Hematopoietic multipotent progenitor cell treated with erythropoietin and hydrocortisone succinate and interleukin-3 and kit ligand, for 8 days (in vitro differentiated cells): ENCODE results near the gene IL7R.
"Not testable (repeated sequence)": the region's sequence is repeated elsewhere in the genome, so short reads cannot be mapped to it uniquely, and the experiment has no call there.

Experiments
- DNase-seq: peaks from one replicate; pipeline ENCODE4 v3.0.0-alpha.2; 2015

IL7R gene

DNA sequence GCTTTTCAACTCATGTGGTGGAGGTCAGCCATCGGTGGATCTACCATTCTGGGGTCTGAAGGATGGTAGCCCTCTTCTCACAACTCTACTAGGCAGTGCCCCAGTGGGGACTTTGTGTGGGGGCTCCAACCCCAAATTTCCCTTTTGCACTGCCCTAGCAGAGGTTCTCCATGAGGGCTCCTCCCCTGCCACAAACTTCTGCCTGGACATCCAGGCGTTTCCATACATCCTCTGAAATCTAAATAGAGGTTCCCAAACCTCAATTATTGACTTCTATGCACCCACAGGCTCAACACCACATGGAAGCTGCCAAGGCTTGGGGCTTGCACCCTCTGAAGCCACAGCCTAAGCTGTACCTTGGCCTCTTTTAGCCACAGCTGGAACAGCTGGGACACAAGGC lies 11.2 kb upstream of the IL7R start:
- not testable (repeated sequence) for DNase-seq

DNA sequence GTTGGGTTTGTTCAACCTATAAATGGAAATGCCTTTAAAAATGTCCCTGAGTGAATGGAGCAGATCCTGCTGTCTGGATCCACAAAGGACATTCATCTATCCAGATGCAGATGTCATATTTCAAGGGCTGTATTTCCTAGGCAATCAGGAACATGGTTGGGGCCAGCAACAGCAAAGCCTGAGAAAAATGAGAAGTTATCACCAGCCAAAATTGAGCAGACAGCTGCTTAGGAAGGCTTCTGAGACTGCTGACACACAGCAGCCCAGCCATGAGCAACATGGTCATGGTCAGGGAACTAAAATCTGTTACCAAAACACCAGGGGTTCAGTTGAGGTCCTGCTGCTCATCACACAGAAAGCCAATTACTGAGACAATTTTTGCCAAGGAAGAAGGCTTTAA lies 9.2 kb upstream of the IL7R start:
- no peak for DNase-seq

DNA sequence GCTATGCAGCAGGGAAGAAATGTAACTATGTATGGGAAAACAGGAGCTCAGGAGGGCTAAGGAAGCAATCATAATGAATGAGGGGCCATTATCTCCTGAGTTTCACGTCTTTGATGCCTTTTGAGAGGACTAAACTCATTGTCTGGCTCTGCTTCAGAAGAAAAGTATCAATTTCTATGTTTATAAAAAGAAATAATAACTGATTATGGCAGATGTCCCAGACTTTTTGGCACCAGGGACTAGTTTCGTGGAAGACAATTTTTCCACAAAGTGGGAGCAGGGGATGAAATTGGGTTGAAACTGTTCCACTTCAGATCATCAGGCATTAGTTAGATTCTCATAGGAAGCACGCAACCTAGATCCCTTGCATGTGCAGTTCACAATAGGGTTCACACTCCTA lies 8.7 kb upstream of the IL7R start:
- no peak for DNase-seq

DNA sequence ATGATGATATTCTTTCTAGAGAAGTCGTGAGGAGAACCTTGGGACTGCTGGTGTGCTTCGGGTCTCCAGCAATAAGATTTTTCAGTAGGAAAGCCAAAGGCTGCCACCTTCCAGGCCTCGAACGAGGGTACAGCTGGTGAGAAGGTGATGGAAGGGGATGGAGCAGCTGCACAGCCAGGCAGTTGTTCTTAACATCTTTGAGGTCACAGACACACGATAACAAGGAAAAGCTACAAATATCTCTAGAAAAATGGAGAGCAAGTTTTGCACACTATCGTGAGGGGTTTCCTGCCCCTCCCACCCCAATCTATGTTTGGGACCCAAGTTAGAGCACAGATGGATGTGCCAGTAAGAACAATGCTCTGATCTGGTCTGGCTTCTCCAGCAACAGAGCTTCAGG lies 6.8 kb upstream of the IL7R start:
- DNase-seq = no peak

DNA sequence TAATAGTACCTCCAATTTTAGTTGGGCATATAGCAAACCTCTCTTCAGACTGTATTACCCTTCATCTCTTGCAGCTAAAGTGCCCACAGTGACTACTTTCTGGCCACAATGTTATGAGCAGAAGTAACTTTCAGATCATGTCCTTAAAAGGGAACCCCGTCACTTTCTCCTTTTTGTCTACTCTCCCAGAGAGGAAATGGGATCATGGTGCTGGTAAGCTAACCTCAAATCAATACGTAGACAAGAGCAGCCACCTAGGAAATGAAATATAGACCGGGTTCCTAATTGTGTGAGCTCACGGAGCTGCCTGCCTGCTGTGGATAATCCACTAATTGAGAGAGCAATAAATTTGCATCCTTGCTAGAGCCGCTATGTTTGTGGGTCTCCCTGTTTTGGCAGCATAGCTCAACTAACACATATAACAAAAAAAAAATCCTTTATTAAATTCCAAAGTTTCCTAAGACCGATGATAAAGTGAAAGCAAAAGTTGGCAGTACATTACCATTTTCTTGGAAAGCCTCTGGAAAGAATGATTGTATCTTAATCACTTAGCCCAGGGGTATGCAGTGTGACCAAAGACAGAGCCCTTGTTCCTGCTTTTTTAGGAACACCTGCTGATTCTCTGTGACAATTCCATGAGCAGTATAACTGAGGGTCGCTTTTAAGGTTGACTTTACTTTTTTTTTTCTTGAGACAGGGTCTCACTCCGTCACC lies 5.6 kb upstream of the IL7R start:
- DNase-seq = no peak

DNA sequence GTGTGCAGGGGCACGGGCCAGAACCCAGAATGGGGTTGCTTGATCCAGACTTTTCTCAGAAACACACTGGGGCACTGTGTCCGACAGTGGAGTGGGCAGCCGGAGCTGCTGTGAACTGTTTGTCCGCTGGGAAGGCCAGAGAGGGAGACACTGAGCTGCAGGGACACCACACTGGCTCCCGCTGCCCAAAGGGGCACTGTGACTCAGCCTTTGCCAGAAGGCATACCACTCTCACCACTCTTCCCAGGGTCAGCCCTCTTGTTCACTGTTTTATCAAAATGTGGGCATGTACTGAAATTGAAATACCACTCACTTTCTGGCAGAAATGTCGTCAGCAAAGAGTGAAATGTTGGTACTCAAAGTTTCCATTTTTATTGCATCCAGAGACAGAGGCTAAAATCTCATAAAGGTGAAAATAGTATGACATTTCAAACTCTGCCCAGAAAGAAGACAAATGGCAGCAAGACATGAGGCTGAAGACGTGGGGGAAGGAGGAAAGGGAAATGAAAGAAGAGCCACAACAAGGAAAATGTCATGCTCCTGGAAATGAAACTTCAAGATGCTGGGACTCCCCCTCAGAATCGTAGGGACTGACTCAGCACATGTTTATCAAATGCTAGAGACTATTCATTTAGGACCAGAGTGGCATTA lies 4.5 kb upstream of the IL7R start:
- DNase-seq = no peak

DNA sequence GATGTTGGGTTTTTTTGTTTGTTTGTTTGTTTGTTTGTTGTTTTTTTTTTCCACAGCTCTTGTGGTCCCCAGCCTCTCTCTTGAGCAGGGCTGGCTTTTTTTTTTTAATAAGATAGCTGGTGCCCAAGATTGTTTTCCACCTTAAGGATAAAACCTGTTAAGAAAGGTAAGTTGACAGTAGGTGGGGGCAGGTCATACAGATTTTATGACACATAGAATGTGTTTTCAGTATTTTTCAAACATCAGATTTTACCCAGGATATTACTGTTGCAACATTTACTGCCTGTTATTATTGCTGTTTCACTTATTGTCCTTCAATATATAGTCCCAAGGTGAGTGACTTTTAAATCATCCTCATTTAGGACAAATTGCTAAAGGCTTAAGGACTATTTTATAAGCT lies 3.9 kb upstream of the IL7R start:
- no peak for DNase-seq

DNA sequence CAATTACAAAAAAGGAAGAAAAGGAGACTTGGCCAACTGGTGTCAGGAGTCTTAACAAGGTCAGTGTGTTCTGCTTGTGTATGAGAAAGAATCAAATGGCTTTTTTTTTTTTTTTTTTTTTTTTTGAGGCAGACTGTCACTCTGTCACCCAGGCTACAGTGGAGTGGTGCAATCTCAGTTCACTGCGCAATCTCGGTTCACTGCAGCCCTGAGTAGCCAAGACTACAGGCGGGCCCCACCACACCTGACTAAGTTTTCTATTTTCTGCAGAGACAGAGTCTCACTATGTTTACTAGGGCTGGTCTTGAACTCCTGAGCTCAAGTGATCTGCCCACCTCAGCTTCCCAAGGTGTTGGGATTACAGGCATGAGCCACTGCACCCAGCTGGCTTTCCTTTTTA lies 3.1 kb upstream of the IL7R start:
- DNase-seq = no peak

DNA sequence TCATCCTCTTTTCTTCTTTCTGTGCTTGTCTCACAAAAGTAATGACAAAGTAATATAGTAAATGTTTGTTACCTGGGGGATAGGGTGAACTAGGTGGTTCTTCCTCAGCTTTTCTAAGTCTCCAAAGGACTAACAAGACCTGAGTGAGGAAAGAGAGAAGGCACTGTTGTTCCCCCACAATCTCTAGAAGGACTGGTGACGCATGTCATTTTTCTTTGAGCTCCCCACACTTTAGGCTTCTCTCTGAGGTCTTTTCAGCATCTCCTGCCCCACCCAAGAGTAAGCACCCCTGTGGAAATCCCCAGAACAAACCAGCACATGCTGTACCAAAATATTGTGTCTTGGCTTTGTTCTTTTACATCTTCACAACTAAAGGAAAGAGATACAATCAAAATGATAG lies 2.4 kb upstream of the IL7R start:
- DNase-seq = no peak

DNA sequence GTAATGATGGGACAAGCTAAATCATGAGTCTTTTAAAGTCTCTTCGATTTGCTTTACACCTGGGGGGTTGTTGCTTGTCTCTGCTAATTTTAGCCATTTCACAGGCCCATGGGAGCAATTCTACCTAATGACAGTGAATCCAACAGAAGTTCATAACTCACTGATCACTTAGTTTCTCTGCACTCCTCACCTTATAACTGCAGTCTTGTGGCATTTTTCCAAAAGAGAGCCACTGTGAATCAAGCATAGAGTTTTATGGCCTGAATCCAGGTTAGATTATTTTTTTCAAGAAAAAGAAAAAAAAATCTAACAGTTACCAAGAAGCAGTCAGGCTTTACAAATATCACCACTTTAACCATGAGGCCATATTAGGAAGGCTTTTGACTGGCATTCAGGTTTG lies 1.5 kb upstream of the IL7R start:
- DNase-seq = no peak

DNA sequence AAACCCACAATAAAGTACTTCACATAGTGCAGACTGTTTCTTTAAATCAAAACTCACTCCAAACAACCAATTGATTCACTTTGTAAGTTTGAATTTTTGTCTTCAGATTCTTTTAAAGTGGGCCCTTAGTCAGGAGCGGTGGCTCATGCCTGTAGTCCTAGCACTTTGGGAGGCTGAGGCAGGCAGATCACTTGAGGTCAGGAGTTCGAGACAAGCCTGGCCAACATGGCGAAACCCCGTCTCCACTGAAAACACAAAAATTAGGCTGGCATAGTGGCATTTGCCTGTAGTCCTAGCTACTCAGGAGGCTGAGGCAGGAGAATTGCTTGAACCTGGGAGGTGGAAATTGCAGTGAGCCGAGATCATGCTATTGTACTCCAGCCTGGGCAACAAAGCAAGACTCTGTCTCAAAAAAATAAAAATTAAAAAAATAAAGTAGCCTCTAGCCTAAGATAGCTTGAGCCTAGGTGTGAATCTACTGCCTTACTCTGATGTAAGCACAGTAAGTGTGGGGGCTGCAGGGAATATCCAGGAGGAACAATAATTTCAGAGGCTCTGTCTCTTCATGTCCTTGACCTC lies 416 bp upstream of the IL7R start:
- DNase-seq = not testable (repeated sequence)

DNA sequence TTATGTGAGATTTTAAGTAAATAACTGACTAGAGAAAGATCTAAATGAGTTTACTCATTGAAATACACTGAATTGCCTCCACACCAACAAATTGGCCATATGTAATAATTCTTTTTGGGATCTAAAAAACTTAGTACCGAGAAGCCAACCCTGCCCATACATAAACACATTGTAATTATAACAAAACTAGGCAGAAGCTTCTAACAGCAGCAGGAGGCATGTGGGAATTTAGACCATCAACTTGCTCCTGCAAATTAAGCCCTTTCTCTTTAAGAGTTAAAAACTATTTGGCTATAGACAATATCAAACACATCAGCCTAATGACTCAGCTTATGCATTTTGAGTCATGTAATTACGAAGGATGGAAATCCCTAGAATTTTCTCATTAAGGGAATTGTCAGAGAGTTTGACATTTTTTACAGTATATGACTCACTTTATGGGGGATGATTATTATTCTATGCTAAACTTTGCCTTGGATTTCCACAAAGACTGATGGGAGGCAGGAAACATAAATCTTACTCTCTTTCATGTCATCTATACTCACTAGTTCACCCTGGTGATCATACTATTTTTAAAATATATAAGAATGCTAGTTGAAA lies 1.0 kb downstream of the IL7R start:
- no peak for DNase-seq

DNA sequence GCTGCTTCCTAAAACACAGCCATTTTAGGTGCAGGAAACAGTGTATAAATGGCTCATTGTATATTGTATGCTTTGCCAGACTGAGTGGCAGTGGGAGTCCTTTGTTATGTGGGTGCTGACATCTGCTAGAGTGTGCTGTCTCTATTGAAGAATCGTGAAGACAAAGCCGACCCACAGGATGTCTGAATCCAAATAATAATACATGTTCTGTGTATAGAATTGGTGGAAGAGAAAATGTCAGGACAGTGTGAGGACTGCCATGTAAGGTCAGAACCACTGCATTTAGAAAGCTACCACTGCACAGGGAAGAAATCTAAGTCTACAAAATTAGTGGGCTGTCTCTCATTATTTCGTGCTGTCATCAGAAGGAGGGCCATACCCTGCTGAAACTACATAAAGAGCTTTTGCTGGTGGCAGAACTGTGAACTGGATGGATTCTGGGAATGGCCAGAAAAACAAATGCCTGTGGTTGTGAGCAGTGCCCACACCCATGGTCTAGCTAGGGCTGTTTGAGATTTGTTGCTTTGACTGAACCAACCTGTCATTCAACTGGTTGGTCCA lies 2.5 kb downstream of the IL7R start:
- DNase-seq = no peak

DNA sequence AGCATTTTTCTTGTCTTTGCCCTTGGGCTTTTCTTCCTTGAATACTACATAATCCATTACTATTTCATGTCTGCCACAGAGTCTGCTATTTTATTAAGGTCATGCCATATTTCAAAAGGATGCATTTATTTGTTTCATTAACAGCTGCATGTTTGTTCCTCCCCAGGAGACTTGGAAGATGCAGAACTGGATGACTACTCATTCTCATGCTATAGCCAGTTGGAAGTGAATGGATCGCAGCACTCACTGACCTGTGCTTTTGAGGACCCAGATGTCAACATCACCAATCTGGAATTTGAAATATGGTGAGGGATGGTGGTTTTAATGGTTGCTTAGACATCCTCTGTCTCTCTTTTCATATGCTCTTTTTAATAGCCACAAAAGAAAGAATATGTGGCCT lies 4.0 kb downstream of the IL7R start:
- no peak for DNase-seq

DNA sequence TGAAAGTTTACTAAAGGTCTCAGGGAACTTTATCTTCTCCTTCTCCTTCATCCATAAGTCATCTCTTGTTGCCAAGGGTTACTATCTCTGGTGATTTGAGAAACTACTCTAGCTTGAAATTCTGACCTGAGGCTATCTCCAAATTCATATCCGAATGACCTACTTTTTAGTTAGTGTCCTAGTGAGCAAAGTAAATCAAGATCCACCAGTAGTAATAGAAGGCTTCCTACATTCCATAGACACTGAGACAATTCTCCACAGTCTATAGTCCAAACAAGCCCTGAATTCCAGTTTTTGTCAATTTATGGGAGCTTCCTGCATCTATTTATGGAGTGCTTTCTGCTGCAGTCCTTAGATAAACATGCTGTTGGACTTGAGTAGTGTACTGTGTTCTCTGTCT lies 5.0 kb downstream of the IL7R start:
- no peak for DNase-seq

DNA sequence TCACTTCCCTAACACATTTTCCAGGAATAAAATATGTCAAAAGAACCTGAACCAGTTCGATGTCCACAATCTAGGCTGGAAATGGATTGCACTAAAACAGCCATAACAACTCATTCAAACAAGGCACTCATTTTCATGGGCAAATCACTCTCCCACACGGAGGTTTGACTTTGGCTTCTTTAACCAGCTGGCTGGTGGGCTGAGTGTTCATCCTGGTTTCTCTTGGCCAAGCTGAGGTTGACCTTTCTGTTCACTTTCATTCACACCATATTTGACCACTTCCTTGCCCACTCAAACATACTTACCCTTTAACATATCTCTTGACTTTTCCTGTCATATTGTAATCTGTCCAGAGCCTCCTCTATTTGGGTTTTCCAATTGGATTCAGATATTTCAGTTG lies 5.4 kb downstream of the IL7R start:
- no peak for DNase-seq

DNA sequence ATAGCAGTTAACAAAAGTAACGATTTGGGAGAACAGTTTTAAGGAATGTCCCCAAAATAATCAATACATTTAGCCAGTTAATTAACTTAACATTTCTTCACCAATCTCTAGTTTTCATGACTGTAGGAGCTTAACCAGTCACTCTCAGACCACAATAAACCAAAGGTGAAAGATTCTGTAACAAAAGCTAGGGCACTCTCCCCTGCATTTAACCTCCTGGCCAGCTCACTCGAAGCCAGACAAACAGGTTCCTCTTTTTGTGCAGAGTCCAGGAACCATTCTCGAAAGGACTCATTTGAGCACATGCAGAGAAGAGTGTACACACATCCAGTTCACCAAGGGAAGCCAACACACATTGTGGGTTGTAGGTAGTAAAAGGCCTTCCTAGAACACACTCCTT lies 6.5 kb downstream of the IL7R start:
- no peak for DNase-seq

DNA sequence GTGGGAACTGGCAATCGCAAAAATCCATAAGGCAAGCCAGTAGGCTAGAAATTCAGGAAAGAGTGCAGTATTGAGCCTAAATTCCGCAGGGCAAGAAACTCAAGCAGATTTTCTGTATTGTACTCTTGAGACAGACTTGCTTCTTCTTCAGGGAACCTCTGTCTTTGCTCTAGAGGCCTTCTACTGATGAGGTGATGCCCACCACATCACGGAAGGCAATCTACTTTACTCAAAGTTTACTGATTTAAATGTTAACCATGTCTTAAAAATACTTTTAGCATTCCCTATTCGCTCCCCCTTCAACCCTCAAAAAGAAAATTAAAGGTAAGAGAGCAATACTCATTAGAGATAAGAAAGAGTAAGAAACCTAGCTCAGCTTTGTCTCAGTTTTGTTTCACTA lies 11.3 kb downstream of the IL7R start:
- DNase-seq = no peak

DNA sequence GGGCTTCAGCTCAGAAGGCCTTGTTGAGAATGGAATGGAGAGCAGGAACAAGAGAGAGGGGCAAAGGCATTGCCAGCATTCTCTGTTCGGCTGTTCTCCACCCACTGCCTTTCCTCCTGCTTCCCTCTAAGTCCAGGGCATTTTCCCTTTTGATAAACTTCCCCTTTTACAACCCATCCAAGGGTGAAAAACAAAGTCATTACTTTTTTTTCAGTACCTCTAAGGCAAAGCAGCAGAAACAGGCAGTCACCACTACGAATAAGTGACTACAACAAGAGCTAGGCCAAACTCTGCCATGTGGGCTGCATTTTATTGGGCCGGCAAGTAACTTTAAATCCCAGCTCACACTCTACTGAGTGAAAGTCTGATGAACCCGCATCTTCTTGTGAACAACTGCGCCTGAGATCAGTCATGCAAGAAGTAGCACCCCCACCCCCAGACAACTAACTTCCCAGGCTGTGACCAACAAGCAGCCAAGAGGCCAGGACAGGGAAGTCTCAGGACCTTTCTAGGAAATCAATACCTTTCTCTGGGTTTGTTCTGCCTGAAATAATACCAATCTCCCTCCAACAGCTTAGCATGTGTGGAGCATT lies 13.1 kb downstream of the IL7R start:
- no peak for DNase-seq

DNA sequence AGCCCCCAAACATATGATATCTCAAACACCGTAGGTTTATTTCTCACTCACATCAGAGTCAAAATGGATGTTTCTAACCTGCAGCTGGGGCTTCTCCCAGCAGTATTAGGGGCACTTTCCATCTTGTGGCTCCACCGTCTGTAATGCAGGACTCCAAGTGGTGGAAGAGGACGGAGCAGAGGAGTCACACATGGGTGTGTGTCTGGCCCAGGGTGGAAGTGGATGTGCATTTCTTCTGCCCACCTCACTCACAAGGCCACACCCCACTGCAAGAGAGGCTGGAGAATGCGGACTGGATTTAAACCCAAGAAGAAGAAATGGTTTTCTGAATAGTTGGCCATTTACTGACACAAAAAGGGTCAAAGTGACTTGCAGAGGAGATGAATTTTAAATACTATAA lies 13.9 kb downstream of the IL7R start:
- no peak for DNase-seq

DNA sequence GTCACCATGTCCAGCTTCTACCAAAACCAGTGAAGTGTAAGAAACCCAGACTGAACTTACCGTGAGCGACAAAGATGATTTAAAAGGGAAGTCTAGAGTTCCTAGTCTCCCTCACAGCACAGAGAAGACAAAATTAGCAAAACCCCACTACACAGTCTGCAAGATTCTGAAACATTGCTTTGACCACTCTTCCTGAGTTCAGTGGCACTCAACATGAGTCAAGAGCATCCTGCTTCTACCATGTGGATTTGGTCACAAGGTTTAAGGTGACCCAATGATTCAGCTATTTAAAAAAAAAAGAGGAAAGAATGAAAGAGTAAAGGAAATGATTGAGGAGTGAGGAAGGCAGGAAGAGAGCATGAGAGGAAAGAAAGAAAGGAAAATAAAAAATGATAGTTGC lies 19.8 kb downstream of the IL7R start:
- no peak for DNase-seq

DNA sequence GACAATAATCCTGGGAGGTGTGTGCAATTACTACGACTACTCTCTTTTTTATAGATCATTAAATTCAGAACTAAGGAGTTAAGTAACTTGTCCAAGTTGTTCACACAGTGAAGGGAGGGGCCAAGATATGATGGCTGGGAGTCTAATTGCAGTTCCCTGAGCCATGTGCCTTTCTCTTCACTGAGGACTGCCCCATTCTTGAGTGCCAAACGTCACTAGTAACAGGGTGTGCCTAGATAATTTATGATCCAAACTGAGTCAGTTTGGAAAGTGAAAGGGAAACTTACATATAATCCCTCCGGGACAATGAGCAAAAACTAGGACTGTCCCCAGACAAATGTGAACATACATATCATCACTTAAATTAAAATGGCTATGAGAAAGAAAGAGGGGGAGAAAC lies 20.2 kb downstream of the IL7R start:
- no peak for DNase-seq

DNA sequence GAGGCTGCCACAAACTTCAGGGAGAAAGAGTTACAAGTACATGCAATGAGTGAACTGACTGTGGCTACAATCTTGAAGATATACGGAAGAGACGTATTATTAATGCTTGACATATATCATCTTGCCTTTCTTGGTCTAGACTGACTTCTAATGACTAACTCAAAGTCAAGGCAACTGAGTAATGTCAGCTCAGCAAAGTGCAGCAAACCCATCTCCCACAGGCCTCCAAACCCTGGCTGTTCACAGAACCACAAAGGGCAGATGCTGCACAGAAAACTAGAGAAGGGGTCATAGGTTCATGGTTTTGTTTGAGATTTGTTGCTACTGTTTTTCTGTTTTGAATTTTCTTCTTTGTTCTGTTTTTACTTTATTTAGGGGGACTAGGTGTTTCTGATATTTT lies 21.0 kb downstream of the IL7R start:
- no peak for DNase-seq

DNA sequence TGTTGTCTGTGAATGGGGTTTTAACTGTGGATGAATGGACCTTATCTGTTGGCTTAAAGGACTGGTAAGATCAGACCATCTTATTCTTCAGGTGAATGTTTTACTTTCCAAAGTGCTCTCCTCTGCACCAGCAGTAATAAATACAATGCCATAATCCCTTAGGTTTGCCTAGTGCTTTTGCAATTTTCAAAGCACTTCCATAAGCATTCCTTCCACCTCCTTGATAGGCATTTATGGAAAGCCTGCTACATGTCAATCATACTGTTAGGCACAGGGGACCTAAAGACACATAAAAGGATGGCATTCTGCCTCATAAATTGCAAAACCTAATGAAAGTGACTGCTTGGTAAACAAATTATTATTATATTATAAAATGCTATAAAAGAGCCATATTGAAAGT lies 21.4 kb downstream of the IL7R start:
- DNase-seq = no peak
